Activated B cell treated with CpG ODN at 0.5 μM for 24 hours (primary cell): ENCODE data around the gene PRDM2. TPM values are rescaled to one million over a fixed set of nuclear protein-coding genes. Genes with fewer than 3 reads are reported as not detected.

ENCODE experiments used
- ATAC-seq: fragments of 200-7000 bp; cut with Tn5 transposase; one replicate; pipeline ENCODE4 v1.10.0; 2021; ENCODE audit warnings: low read depth, mild to moderate bottlenecking, moderate library complexity
- CTCF ChIA-PET: fragments of 350-600 bp; sonication (Branson Sonifier 250); formaldehyde crosslinking; loops from one replicate; lab custom pipeline; 2021; ENCODE audit warnings: antibody characterized with exemption; lab: Charles Lee
- POLR2A ChIA-PET: fragments of 350-600 bp; sonication (Branson Sonifier 250); formaldehyde crosslinking; loops from one replicate; lab custom pipeline; 2021; ENCODE audit warnings: antibody characterized with exemption; lab: Charles Lee
- DNase-seq: peaks from one replicate; pipeline ENCODE4 v3.0.0; 2022
- H3K27ac Mint-ChIP-seq: one replicate; pipeline ENCODE4 v1.8.0; 2020; ENCODE audit warnings: mixed read lengths
- H3K27me3 Mint-ChIP-seq: one replicate; pipeline ENCODE4 v1.8.0; 2021; ENCODE audit warnings: mixed read lengths
- H3K36me3 Mint-ChIP-seq: one replicate; pipeline ENCODE4 v1.8.0; 2021; ENCODE audit warnings: low read depth, mixed read lengths
- H3K4me1 Mint-ChIP-seq: one replicate; pipeline ENCODE4 v1.8.0; 2021; ENCODE audit warnings: mixed read lengths
- H3K4me3 Mint-ChIP-seq: one replicate; pipeline ENCODE4 v1.8.0; 2020; ENCODE audit warnings: mild to moderate bottlenecking, mixed read lengths
- H3K9me3 Mint-ChIP-seq: one replicate; pipeline ENCODE4 v1.8.0; 2020; ENCODE audit warnings: mixed read lengths
- CTCF ChIP-seq: fragments of 200-600 bp; IDR thresholded peaks from one replicate; pipeline ENCODE4 v1.8.0; 2022; ENCODE audit warnings: antibody characterized with exemption, mild to moderate bottlenecking
- intact Hi-C: fragments of 100-400 bp; cut with micrococcal nuclease; formaldehyde crosslinking; loops from one replicate; pipeline ENCODE4 v1.15.1; 2024
- total RNA-seq: library from RNA; stranded (reverse); gene quantifications from 2 replicates; pipeline ENCODE4 v1.2.3, GENCODE V29; 2022

The PRDM2 gene
- total RNA-seq, 1 donor from 2014 or later, result 194 TPM

DNA sequence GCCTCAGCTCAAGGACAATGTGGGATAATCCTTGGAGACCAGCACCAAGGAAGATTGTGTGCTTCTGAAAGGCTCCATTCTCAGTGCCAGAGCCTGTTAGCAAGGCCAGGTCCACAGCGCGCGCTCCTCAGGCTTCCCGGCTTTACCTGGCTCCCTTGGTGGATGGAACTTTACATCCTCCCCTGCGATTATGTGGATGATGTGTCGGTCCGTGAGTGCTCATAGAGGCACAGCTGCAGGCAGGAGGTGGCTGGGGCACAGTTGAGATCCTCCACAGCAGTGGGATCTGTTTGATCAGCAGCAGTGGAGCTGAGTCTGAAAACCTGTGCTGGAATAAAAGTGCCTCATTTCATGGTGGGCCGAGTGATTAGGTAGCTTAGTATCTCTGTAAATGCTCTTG is 62.7 kb downstream of the PRDM2 start:
- H3K27me3 Mint-ChIP-seq, result no peaks in the 10 kb centered on the region
- H3K4me1 Mint-ChIP-seq, result peaks cover 91% of the 10 kb centered on the region
- DNase-seq (no peak), ATAC-seq (no peak)
- TF ChIP-seq CTCF, result no peak
- H3K27ac Mint-ChIP-seq, result peak overlapping the region; percentile 62
- POLR2A ChIA-PET, result no interaction called here
- H3K36me3 Mint-ChIP-seq, result peaks cover 64% of the 10 kb centered on the region
- intact Hi-C loops, result no loop called here
- H3K9me3 Mint-ChIP-seq, result no peaks in the 10 kb centered on the region
- CTCF ChIA-PET, result no interaction called here
- no peak overlapping the region for H3K4me3 Mint-ChIP-seq

DNA sequence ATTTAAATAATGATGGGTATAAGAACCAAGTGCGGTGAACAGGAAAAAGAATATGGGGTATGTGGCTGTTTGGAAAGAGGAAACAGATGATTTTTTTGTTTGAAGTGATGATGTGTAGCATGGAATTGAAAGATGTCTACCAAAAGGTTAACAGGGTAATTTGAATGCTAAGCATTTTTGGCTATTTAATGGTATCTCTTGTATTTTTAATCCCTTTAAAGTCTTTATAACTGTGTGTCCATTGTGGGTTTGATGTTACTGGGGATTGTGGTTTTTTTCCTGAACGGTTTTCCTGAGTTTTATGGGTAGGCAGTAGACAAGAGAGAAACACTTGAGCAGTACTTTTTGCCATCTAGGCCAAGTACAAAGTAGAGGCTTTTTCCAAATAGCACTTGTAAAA is 63.2 kb downstream of the PRDM2 start:
- H3K27me3 Mint-ChIP-seq, result no peaks in the 10 kb centered on the region
- peaks cover 60% of the 10 kb centered on the region for H3K36me3 Mint-ChIP-seq
- H3K4me1 Mint-ChIP-seq, result peaks cover 86% of the 10 kb centered on the region
- no peak for ATAC-seq
- intact Hi-C loops, result no loop called here
- DNase-seq, result no peak
- TF ChIP-seq CTCF, result no peak
- H3K4me3 Mint-ChIP-seq, result peak overlapping the region; percentile 20
- POLR2A ChIA-PET, result no interaction called here
- H3K27ac Mint-ChIP-seq, result peak overlapping the region; percentile 62
- CTCF ChIA-PET, result no interaction called here
- no peaks in the 10 kb centered on the region for H3K9me3 Mint-ChIP-seq

DNA sequence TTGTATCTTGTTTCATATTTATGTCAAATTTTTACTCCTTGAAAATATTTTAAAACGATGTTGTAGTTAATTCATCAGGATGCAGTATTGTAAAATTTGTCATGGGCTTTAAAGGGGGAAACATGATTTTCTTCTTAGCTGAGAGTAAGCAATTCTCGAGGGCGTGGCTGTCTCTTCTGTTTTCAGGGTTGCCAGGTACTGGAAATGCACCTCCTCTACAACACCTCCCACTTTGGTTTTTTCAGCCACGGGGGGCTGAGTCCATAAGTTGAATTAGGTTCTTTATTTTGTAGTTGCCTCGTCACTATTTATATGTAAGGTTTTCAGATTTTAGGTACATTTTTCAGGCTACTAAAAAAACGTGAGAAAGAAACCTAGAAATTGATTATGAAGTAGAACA is 64.0 kb downstream of the PRDM2 start:
- no peak for ATAC-seq
- Mint-ChIP-seq H3K9me3 (no peaks in the 10 kb centered on the region), H3K36me3 (peaks cover 65% of the 10 kb centered on the region), H3K27ac (peak overlapping the region; percentile 53), H3K4me3 (no peak overlapping the region), H3K4me1 (peaks cover 87% of the 10 kb centered on the region), H3K27me3 (no peaks in the 10 kb centered on the region)
- intact Hi-C loops, result loop anchor here (2.0 kb wide), 1 partner anchor 15 kb away; no protein-coding TSS in a partner anchor
- no peak for TF ChIP-seq CTCF
- POLR2A ChIA-PET, result interaction anchor here (1.0 kb wide), 1 partner anchor 8 kb away, joined by 3 read pairs; no protein-coding TSS in a partner anchor
- CTCF ChIA-PET, result interaction anchor here (1.1 to 1.8 kb wide), 3 partner anchors 35 to 99 kb away, joined by 4 read pairs; no protein-coding TSS in a partner anchor
- DNase-seq, result no peak

DNA sequence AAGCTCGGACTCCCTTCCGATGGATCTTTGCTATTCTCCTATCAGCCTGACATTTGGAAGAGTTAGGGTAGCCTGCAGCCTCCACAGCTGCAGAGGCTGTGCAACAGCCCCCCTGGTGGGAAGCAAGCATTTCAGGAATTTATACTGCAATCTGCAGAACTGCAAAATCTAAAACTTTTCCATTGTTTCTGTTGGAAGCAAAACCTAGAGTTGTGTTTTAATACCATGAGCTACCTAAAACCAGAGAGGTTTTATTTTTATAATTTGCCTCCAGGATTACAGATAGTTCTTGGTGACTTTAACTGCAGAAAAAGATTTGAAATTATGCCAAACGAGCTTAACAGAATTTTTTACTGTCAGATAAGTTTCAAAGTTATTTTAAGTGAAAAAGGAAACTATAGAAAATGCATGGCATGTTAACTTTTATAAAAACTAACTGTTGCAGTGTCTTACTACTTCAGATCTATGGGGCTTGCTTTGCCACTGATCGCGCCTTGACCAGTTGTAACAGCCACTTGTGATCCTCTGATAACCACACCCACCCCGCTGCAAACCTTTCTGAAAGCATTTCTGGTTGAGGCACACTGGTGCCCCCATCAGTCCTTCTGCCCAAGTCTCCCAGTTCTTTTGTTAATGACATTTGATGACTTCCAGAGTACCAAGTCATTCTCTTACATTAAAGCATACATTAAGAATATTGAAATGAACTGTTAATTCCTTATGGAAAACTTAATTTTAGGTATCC is 64.8 kb downstream of the PRDM2 start:
- Mint-ChIP-seq H3K9me3 (no peaks in the 10 kb centered on the region), H3K27me3 (no peaks in the 10 kb centered on the region), H3K27ac (peak overlapping the region; percentile 53), H3K4me1 (peaks cover 88% of the 10 kb centered on the region), H3K4me3 (no peak overlapping the region), H3K36me3 (peaks cover 71% of the 10 kb centered on the region)
- ChIA-PET POLR2A (interaction anchor here (0.8 to 1.3 kb wide), 5 partner anchors 9 to 99 kb away, joined by 3 to 5 read pairs (median 3); no protein-coding TSS in a partner anchor), CTCF (interaction anchor here (0.9 to 1.8 kb wide), 5 partner anchors 9 to 99 kb away, joined by 3 to 4 read pairs (median 4); no protein-coding TSS in a partner anchor)
- DNase-seq, result no peak
- ATAC-seq, result peak; percentile 42
- intact Hi-C loops, result loop anchor here (1.0 to 5.0 kb wide), 3 partner anchors 16 to 99 kb away; no protein-coding TSS in a partner anchor
- TF ChIP-seq CTCF, result no peak
